ENCODE data around the gene APMAP. TPM values are rescaled to one million over a fixed set of nuclear protein-coding genes. Genes with fewer than 3 reads are reported as not detected.

Gene APMAP
- total RNA-seq, 4 donors from 2014 or later: 45.3 to 83.1 (median 54.1) TPM

GRCh38 chr20:24951536-24952083, 40.9 kb downstream of the APMAP start:
- WGBS, 2 donors: 39 to 42% methylated on average over 11 of the region's 11 CpGs
- H3K36me3 ChIP-seq: peaks cover 0 to 23% (median 0%) of the 10 kb centered on the region in 3 donors
- H3K4me3 ChIP-seq: no peak overlapping the region
- H3K27me3 ChIP-seq: no peaks in the 10 kb centered on the region
- no peak for TF ChIP-seq EP300 (IDR thresholded peaks at IDR 0.05)
- TF ChIP-seq CTCF (IDR thresholded peaks at IDR 0.05): no peak
- TF ChIP-seq POLR2A (IDR thresholded peaks at IDR 0.05): no peak
- DNase-seq (ENCODE audit: low spot score in 2 of 2): no peak
- H3K4me1 ChIP-seq: no peaks in the 10 kb centered on the region
- no peak overlapping the region for H3K27ac ChIP-seq
- peaks cover 0 to 11% (median under 1%) of the 10 kb centered on the region in 4 donors for H3K9me3 ChIP-seq

- DNase-seq (ENCODE audit: low spot score in 2 of 2): no peak
- Histone ChIP-seq H3K36me3 (peaks cover 0 to 16% (median 0%) of the 10 kb centered on the region in 3 donors), H3K9me3 (peaks cover 0 to 16% (median 3%) of the 10 kb centered on the region in 4 donors), H3K4me3 (no peak overlapping the region), H3K27ac (no peak overlapping the region), H3K4me1 (no peaks in the 10 kb centered on the region), H3K27me3 (no peaks in the 10 kb centered on the region)
- 75 to 79% methylated on average over 12 to 16 of the region's 16 CpGs for WGBS, 2 donors
- TF ChIP-seq CTCF (IDR thresholded peaks at IDR 0.05) (no peak), EP300 (IDR thresholded peaks at IDR 0.05) (no peak), POLR2A (IDR thresholded peaks at IDR 0.05) (no peak)
Observed at GRCh38 chr20:24950836-24951525, 41.6 kb downstream of the APMAP start.

GRCh38 chr20:24950128-24950835, 42.3 kb downstream of the APMAP start:
- Histone ChIP-seq H3K27ac (peak overlapping the region in 1 of 4 donors; percentile 2), H3K36me3 (peaks cover 0 to 12% (median 0%) of the 10 kb centered on the region in 3 donors), H3K4me1 (no peaks in the 10 kb centered on the region), H3K9me3 (peaks cover 0 to 16% (median 3%) of the 10 kb centered on the region in 4 donors), H3K4me3 (peak overlapping the region in 1 of 4 donors; percentile 25), H3K27me3 (no peaks in the 10 kb centered on the region)
- WGBS, 2 donors: 75 to 80% methylated on average over 9 to 11 of the region's 12 CpGs
- no peak for DNase-seq (ENCODE audit: low spot score in 2 of 2)
- TF ChIP-seq CTCF (IDR thresholded peaks at IDR 0.05) (no peak), EP300 (IDR thresholded peaks at IDR 0.05) (no peak), POLR2A (IDR thresholded peaks at IDR 0.05) (no peak)

GRCh38 chr20:24949756-24950127, 42.8 kb downstream of the APMAP start:
- WGBS, 2 donors: 37 to 50% methylated on average over 6 of the region's 6 CpGs
- no peak for TF ChIP-seq POLR2A (IDR thresholded peaks at IDR 0.05)
- no peak for TF ChIP-seq CTCF (IDR thresholded peaks at IDR 0.05)
- TF ChIP-seq EP300 (IDR thresholded peaks at IDR 0.05): no peak
- H3K9me3 ChIP-seq: peaks cover 0 to 16% (median 3%) of the 10 kb centered on the region in 4 donors
- H3K27ac ChIP-seq: peak overlapping the region in 2 of 4 donors; percentile 47 to 59
- H3K36me3 ChIP-seq: peaks cover 0 to 12% (median 0%) of the 10 kb centered on the region in 3 donors
- H3K27me3 ChIP-seq: no peaks in the 10 kb centered on the region
- no peaks in the 10 kb centered on the region for H3K4me1 ChIP-seq
- DNase-seq (ENCODE audit: low spot score in 2 of 2): no peak
- peak overlapping the region in 2 of 4 donors; percentile 18 to 25 for H3K4me3 ChIP-seq

Measured in tibial nerve (tissue), 4 donors.